ENCODE results near the gene MRPS35.

The MRPS35 gene

GRCh38 chr12:27778206-27778605, 67.6 kb downstream of the MRPS35 start:
- DNase-seq = no peak

- DNase-seq = no peak
These were observed 68.8 kb downstream of the MRPS35 start for GRCh38 chr12:27779416-27779919.

- DNase-seq = peak; percentile 71
These were observed 69.4 kb downstream of the MRPS35 start, which contains the start of the genes KLHL42 and MANSC4 for GRCh38 chr12:27779920-27780611. Gene KLHL42 (plus strand): TSS chr12:27780233. CDS start chr12:27780331, 98 bp downstream. Gene MANSC4 (minus strand): TSS chr12:27780236. CDS start chr12:27771276, 8,960 bp downstream.

DNA sequence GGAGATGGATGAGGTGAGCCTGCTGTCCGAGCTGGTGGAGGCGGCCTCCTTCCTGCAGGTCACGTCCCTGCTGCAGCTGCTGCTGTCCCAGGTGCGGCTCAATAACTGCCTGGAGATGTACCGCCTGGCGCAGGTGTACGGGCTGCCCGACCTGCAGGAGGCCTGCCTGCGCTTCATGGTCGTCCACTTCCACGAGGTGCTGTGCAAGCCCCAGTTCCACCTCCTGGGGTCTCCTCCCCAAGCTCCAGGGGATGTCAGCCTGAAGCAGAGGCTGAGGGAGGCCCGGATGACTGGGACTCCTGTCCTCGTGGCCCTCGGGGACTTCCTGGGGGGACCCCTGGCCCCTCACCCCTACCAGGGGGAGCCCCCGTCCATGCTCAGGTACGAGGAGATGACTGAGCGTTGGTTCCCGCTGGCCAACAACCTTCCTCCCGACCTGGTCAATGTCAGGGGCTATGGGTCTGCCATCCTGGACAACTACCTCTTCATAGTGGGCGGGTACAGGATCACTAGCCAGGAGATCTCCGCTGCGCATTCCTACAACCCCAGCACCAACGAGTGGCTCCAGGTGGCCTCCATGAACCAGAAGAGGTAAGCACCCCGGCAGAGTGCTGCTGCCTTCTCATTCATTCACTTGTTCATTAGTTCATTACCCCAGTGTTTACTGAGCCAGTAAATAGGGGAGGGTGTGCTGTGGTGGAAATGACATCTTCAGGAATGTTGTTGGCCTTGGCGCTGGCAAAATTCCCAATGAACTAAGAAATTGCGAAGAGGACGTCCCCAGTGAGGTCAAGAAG, 70.2 kb downstream of the MRPS35 start:
- no peak for DNase-seq

- no peak for DNase-seq
These were observed 71.0 kb downstream of the MRPS35 start for GRCh38 chr12:27781680-27782079.

GRCh38 chr12:27782481-27782880, 71.8 kb downstream of the MRPS35 start:
- DNase-seq = no peak

GRCh38 chr12:27785882-27786570, 75.4 kb downstream of the MRPS35 start:
- DNase-seq = peak; percentile 50

- DNase-seq = no peak
These were observed 76.9 kb downstream of the MRPS35 start for GRCh38 chr12:27787559-27787958.

DNA sequence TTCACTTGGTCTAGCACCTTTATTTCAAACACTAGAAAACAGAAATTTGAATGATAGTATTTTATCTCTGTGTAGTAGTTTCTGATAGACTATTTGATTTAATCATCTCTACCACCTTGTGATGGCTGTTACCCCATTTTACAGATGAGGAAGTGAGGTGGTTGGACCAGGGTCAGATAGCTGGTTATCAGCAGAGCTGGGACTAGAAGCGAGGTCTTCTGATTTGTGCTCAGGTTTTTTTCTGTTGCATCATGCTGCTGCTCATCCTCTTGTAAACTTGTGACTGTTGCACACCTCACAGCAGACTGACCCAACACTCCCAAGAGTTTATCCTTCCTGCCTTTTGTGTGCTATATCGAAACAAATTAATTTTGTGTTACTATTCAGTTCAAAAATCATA, 79.5 kb downstream of the MRPS35 start:
- no peak for DNase-seq

- DNase-seq = no peak
These were observed 84.4 kb downstream of the MRPS35 start for GRCh38 chr12:27794818-27795584.

DNA sequence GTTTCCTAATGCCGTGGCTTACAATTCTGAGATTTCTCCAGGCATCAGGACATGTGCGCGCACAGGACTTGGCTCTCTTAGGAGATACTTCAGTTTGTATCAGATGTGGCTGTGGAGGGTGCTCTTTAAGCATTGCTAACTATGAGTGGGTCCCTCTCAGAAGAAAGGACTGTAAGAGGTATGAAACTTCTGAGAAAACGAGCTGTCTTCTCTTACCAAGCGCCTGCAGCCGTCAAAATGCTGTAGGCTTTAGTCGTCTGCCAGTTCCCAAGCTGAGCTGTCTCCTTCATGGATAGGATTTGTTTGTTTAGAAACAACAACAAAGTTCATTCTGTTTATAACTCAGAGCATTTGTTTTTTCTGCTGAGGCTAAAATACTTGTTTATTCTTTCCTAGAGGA, 85.5 kb downstream of the MRPS35 start:
- DNase-seq = no peak

DNA sequence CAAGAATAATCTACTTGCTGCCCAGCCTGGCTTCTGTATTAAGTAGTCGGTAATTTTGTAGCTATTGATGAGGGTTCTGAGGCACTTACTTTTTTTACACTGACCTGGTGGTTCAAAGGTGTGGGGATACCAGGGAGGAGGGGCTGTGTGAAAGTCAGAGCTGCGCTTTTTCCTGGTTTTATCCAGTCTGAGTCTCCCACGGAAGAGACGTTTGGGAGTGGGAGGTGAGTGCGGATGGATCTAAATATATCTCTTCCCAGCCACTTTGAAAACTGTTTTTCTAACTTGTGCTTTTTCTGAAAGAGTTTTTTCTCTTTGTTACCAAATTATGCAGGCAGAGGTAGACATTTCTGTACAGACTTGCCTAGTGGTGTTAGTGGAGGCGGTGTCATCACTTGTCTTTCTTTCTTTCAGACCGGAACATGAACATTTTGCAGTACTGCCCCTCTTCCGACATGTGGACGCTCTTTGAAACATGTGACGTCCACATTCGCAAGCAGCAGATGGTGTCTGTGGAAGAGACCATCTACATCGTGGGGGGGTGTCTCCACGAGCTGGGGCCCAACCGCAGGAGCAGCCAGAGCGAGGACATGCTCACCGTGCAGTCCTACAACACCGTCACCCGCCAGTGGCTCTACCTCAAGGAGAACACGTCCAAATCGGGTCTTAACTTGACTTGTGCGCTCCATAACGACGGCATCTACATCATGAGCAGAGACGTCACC, 86.8 kb downstream of the MRPS35 start:
- DNase-seq = no peak

DNA sequence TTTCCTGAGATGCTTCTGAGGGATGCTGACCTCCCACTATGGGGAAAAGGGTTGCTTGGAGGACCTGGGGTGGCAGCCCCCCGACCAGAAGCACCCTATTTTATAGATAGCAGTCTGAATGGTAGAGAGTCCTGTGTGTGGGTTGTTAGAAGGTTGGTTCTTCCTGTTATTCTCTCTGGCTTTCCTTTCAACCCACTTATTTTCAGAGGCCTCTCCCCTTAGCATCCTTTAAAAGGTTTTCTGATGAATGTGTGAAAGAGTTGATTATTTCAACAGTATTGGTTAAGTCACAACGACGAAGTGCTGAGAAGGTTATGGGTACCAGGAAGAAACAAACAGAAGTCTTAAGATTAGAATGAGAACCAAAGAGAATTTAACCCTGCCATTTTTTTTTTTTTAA, 90.2 kb downstream of the MRPS35 start:
- no peak for DNase-seq

GRCh38 chr12:27801630-27802029, 91.0 kb downstream of the MRPS35 start:
- DNase-seq = no peak

- DNase-seq = no peak
These were observed 91.9 kb downstream of the MRPS35 start for GRCh38 chr12:27802511-27802910.

DNA sequence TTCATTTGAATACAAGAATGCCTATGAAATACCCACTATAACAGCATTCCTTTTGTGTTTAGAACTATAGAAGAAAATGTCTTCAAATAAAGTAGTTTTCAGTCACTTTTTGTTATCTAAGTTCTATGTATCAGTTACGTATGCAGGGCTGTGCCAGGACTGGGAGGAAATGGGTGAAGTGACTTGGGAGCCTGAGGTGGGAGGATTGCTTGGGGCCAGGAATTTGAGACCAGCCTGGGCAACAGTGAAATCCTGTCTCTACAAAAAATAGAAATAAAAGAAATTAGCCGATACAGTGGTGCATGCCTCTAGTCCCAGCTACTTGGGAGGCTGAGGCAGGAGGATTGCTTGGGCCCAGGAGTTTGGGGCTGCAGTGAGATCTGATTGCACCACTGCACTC, 92.3 kb downstream of the MRPS35 start:
- DNase-seq = no peak

GRCh38 chr12:27805238-27805637, 94.6 kb downstream of the MRPS35 start:
- DNase-seq = no peak

Measured in inflammatory macrophage treated with lipopolysaccharide for 4 hours (primary cell).